ENCODE data around the gene CTNNA2.

CTNNA2 gene

DNA sequence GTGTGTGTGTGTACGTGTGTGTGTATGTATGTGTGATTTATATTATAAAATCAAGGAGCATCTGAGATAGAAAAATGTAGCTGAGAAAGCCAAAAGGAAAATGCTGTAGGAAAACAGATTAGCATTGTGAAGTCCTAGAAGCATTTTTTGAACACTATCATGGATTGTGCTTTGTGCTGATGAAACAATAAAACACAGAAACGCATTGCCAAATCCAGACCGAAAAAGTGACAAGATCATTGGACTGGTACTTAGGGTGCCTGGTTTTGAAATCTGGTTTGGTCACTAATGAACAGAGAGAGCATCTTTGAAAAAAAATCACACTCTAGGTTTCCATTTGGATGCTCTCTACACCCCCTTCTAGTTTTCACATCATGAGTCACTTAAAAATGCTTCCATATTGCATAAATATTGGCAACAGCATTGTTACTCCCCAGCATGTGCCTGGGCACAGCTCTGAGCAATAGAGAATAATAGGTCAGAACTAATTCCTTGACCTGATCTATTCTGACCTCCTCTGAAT lies 1006.3 kb downstream of the CTNNA2 start:
- no peak for DNase-seq (ENCODE audit: low read depth in 2 of 3, low spot score in 2 of 3)

DNA sequence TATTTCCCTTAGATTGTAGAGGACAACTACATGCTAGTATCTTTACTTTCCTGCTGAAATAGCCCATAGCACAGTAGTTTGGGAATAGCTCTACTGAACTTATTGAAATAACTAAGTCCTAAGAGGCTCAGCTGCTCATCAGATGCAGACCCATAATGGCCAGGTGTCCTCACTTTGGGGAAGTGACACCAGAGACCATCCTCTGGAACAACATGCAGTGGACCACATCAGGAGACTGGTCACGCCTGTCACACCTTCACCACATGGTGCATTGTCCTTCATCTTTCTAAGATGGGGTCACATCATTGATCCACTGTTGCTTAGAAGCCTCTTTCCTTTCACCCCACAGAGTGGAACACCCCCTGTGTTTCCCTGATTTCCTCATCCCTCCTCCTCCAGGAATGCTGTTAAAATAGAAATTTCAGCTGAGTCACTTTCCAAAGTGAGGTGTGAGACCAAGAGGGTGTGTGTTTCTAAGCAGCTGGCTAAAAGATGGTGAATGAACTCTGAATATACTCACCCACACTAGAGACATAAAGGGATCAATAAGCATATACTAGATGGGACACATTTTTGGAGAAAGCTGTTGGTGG lies 1006.9 kb downstream of the CTNNA2 start:
- DNase-seq (ENCODE audit: low read depth in 2 of 3, low spot score in 2 of 3), result no peak

DNA sequence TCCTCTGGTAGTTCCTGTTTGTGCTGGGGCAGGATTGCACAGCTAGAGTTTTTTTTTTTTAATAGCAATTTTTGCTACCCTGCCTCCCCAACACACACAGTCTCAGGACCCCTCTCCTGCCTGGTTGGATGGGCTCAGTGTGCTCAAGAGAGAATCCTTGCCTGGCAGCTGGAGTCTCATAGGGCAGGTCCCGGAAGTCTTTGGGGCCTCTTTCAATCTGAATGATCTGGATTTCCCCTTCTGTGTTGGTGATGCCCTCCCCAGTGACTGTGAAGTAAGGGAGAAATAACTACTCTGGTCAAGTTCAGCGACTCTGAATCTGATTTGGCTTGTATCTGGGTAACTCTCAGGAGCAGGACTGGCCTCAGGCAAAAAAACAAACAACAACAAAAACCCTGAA lies 1012.3 kb downstream of the CTNNA2 start:
- DNase-seq (ENCODE audit: low read depth in 2 of 3, low spot score in 2 of 3), result no peak

DNA sequence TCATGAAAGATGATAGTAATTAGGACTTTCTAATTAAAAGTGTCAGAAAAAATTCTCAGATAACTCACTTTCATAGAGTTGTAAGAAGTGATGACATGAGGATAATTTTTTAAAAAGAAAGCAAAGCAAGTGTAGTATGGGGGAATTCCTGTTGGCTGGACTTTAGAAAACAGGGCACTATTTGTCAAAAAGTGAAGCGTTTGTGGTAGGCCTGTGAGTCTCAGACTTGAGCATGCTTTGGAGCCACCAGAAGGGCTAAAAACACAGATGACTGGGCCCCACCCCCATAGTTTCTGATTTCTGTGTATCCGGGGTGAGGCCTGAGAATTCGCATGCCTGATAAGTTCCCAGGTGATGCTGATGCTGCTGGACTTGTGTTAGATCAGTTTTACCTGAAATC lies 1014.3 kb downstream of the CTNNA2 start:
- no peak for DNase-seq (ENCODE audit: low read depth in 2 of 3, low spot score in 2 of 3)

DNA sequence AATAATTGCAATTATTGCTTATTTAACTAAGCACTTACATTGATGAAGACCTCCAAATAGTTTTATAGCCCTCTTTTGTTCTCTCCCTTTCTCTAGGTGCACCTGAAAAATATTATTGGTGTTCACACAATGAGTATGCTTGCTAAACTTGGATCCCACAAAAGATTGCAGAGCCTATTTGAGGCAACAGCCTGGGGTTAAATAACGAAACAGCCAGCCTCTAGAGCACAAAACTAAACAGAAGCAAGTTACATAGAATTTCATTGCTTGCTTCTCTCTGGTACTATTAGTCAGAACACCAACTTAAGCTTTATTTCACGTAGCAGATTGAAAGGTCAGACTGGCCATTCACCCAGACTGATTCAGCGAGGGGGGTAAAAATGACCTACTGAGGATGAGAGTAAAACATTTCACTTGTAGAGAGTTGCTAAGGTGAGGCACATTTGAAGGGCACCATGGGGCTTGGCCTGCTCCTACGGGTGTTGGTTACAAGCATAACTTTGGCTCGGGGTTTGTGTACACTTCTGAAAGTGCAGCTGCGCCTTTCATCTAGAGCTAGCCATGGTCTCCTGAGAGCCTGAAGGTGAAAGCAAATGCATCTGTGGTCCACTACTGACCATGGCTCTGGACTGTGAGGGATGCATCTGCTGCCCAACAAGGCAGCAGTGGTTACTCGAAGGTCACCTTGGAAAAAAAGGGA lies 1016.8 kb downstream of the CTNNA2 start:
- DNase-seq (ENCODE audit: low read depth in 2 of 3, low spot score in 2 of 3), result no peak

DNA sequence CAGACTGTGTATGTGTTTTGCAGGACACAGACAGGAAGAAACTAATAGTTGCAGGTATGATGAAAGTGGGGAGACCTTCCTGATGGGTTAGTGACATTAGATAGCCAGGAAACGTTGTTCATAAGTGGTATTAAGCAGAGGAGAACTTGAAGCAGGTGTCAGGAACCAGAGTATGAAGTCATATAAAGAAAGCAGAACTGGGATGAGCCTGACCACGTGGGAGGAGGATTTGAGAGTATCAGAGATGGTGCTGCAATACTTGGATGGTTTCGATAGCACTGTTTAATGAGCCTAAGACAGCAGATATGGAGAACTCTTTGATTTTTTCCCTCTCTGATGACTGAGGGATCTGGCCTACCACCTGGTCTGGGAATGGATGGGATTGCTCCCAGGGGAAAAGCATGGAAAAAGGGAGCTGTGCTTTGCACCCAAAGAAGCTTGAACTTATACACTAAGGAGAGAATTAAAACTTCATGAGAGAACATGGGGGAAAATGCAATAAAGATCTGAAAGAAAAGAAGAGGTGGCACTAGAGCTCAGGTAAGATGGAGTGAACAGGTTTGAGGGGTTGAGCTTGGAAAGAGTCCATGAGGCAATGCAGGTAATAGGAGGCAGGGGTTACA lies 1017.7 kb downstream of the CTNNA2 start:
- no peak for DNase-seq (ENCODE audit: low read depth in 2 of 3, low spot score in 2 of 3)

DNA sequence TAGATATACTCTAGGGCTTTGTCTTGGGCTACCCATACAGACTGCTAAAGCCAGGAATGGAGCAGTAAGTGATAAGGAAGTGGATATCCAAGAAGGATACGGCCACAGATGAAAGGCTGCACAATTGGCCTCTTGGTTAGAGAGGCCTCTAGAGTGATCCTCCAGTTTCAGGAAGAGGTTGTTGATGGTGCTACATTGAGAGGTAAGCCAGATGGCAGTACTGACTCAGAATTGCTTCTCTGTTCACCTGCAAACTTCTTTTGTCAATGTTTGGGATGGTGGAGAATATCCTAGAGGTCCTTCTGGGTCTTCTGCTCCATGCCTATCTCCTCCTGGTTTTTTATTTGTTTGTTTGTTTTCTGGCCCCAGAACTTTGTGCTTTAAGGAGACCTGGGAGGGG lies 1018.5 kb downstream of the CTNNA2 start:
- no peak for DNase-seq (ENCODE audit: low read depth in 2 of 3, low spot score in 2 of 3)

DNA sequence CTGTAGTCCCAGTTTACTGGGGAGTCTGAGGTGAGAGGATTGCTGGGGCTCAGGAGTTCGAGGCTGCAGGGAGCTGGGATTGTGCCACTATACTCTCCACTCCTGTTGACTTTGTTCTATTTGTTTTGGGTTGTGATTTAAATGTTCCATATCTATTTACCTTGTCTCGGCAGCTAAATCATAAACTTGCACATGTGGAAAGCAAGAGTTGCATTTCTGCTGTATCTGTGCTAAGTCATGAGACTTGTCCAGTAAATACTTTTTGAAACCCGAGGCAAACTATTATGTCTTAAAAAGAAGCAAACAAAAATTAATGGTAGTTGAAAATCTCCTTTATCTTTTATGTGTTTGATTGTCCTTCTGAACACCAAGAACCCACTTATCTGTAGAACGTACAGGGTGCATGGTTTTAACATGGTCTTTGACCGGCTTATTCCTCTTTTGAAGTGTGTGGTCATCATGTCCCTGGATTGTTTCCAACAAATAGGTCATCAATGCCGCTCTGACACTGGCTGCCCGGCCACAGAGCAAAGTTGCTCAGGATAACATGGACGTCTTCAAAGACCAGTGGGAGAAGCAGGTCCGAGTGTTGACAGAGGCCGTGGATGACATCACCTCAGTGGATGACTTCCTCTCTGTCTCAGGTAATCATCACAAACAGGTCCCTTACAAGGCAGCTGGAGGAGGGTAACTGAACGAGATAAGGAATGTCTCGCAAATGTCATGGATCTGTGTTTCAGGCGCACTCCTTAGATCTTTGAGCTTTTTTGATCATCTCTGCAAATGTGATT lies 1032.8 kb downstream of the CTNNA2 start:
- no peak for DNase-seq (ENCODE audit: low read depth in 2 of 3, low spot score in 2 of 3)

DNA sequence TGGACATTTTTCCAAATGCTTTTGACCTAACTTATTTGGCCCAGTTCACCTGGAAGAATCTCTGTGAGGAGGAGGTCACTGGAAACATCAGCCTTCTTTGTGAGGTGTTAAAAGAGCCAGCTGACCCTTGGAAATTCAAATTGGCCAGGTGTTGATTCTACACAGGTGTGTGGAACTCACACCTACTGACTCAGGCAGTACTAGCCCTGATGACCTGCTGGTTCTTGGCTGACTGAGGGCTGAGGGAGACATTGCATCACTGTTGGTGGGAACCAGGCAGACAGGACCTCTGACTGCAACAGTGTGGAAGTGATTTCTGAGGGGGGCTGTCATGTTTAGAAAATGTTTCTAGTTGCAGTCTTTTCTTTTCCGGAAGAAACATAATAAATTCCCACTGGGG lies 1033.9 kb downstream of the CTNNA2 start:
- no peak for DNase-seq (ENCODE audit: low read depth in 2 of 3, low spot score in 2 of 3)

DNA sequence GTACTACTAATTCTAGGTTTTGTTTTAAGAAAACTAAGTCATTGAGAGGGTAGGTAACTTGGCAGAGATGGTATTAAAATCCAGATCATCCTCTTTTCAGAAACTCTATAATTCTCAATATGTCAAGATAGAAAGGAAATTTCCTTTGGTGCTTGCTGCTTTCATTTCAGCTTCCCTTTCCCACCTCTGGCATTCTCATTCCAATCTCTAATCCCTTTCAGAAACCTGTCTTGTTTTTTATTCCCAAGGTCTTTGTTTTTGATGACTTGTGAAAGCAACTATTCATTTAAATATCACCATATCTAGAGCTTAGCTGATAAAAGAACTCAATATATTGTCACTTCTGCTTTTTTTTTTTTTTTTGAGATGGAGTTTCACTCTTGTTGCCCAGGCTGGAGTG lies 1034.5 kb downstream of the CTNNA2 start:
- no peak for DNase-seq (ENCODE audit: low read depth in 2 of 3, low spot score in 2 of 3)

DNA sequence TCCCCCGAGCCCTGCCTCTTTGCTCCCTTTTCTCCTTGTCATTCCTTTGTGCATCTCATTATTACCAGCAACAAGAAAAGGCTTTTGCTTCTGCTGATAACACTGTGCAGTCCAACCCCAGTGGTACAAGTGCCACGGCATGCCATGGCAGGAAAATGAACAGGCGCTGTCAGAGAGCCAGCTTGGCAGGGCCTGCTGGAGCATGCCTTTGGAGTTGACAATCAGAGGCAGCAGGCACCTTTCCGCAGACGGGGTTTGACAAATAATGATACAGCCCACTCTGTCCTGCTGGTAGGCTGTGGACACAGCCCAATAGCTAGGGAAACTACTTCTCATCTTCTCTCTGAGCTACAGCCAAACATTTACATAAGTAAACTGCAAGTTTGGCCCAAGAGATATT lies 1035.6 kb downstream of the CTNNA2 start:
- DNase-seq (ENCODE audit: low read depth in 2 of 3, low spot score in 2 of 3), result no peak

DNA sequence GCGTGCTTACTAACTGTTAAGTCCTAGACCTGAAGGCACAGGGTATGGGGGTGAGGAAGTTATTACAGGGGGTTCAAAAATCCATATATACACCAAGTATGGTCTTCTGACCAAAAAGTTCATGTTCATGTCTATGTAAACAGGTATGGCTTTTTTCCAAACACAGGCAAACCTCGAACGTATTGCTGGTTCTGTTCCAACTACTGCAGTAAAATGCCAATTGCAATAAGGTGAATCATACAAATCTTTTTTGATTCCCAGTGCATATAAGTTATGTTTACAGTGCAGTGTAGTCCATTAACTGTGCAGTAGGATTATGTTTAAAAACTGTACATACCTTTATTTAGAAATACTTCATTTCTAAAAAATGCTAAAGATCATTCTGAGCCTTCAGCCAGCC lies 1037.0 kb downstream of the CTNNA2 start:
- DNase-seq (ENCODE audit: low read depth in 2 of 3, low spot score in 2 of 3), result no peak

DNA sequence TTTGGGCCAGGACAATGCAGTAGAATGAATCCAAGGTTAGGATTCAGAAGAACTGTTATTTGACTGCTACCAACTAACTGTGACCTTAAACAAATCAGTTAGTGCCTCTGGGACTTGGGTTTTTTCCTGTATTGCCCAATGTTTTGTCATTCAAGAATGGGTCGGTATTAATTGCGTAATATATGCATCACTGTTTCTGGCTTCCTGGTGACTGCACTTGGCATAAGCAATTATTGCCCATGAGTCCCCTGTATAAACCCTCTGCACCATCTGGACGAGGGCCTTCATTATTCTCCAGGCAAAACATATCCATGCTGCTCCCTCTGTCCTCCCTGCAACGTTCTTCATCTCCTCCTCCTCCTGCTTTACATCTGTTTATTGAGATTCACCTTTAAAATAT lies 1047.5 kb downstream of the CTNNA2 start:
- DNase-seq (ENCODE audit: low read depth in 2 of 3, low spot score in 2 of 3), result no peak

DNA sequence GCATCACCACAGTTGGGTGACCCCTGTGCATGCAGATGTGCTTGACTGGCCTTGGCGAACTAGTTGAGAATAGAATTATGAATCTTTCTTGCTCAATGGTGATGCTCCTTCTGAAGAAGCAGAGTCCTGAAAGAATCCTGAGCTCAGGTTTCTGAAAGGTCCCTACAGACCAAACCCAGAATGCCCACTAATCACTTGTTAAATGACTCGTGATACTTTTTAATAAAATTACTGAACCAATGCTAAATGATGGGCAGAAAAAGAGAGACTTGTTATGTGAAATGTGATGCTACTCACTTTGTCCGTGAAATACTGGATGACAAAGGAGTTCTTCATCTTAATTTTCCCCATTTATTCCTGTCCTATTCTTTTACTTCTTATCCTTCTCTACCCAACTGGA lies 1055.2 kb downstream of the CTNNA2 start:
- no peak for DNase-seq (ENCODE audit: low read depth in 2 of 3, low spot score in 2 of 3)

DNA sequence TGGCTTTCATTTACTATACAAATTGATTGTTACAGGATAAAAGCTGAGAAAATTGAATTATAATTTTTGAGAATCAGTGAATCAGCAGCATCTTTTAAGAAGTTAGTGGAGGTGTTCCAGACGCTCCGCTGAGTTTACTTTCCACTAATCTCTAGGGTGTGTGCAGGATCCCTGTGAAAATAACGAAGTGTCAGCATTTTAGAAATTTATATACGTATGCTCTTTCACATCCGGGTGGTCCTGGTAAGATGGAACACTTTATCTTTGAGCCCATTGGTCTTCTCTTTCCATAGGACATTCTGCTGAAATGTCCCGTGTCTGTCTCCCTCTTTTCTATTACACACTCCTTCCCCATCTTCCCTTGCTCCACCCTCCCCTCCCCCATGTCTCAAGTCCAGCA lies 1060.3 kb downstream of the CTNNA2 start:
- DNase-seq (ENCODE audit: low read depth in 2 of 3, low spot score in 2 of 3), result no peak

DNA sequence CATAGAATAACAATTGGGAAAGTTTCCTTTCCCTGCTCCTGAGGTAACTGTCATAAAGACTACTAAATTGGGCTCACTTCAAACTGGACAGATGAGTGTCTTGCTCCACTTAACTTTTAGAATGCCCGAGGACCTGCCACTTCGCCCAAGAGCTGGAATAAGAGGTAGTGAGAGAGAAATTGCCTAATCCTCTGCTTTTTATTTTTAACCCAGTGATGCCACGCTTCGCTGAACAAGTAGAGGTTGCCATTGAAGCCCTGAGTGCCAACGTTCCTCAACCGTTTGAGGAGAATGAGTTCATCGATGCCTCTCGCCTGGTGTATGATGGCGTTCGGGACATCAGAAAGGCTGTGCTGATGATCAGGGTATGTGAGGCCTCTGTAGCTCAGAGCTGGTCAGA lies 1061.1 kb downstream of the CTNNA2 start:
- DNase-seq (ENCODE audit: low read depth in 2 of 3, low spot score in 2 of 3), result no peak

DNA sequence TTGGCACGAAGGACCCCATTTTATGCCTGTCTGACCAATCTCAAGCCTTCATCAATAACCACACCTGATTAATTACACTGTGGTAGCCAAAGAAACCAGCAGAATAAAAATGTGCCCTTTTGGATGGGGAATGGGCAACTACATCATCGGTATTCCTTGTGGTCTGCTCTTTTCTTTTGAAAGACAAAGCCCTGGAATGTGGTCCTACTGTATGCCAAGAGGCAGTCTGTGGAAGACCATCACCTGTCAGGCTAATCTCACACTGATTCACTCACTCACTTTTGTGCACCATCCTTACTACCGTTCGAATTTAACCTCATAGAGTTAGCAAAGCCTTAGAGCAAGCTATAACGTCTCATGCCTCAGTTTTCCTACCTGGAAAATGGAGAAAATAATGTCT lies 1066.9 kb downstream of the CTNNA2 start:
- DNase-seq (ENCODE audit: low read depth in 2 of 3, low spot score in 2 of 3), result no peak

DNA sequence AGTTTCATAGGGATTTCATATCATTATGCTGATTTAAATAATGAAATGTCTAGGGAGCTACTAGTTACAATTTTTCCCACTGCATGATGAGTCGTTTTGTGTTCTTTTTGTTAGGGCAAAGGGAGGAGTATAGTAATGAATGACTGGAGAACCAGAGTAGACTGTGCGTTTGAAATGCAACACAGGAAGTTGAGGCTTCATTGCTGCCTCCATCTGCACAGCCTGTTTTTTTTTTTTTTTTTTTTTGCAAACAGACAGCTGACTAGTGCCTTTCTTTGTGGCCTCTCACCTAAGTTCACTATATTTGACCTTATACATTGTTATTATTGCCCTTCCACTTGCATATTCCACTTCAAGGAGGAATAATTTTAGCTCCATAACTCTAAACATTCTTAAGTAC lies 1078.4 kb downstream of the CTNNA2 start:
- no peak for DNase-seq (ENCODE audit: low read depth in 2 of 3, low spot score in 2 of 3)

DNA sequence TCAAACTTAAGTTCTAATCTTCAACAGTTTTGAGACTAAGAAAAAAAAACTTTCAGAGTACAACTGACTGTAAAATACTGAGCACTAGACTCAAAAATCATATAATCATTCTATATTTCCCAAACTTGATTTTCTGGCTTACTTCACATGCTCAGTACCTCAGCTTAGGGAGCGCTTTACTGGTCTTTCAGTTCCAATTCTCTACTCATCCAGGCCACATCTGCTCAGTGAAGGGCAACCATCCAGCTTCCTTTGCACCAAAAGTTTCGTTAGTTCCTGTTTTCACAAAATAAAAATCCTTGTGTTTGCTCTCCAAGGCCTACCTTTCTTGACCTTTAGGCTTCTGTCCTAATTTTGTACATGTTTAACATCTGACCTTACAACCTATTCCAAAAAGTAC lies 1079.3 kb downstream of the CTNNA2 start:
- DNase-seq (ENCODE audit: low read depth in 2 of 3, low spot score in 2 of 3), result no peak

DNA sequence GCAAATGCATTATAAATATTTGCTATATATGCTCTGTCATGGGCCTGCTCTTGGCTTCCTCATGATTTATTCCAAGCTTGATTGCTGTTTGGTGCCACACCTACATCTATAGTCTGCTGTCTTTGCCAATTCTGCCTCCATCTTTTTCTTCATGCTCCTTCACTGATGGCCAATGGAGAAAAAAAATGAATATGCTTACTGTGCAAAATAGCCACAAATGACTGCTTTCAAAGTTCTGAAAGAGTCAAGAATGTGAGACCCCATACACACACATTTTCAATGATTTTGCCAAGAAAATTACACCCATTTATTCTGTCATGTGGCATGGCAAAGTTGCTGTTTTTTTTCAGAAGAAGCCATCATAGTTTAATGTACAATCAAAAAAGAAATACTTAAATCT lies 1097.3 kb downstream of the CTNNA2 start:
- DNase-seq (ENCODE audit: low read depth in 2 of 3, low spot score in 2 of 3), result no peak

DNA sequence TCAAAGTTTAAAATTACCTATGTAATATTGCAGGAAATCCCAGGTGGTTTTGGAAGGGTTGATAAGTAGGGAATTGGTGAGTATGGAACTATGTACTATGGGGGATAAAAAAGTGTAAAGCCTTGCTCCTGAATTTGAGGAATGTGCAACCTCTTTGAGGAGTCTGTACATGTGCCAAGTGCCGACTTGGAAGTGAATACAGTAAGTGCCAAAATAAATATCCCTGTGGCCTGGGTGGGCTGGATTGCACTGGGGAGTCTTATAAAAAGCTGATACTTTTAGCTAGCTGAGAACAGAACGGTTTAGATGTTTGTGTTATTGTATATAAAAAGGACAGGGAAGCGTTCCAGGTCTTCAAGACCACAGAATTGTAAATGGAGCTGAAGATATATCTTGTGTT lies 1108.8 kb downstream of the CTNNA2 start:
- no peak for DNase-seq (ENCODE audit: low read depth in 2 of 3, low spot score in 2 of 3)

DNA sequence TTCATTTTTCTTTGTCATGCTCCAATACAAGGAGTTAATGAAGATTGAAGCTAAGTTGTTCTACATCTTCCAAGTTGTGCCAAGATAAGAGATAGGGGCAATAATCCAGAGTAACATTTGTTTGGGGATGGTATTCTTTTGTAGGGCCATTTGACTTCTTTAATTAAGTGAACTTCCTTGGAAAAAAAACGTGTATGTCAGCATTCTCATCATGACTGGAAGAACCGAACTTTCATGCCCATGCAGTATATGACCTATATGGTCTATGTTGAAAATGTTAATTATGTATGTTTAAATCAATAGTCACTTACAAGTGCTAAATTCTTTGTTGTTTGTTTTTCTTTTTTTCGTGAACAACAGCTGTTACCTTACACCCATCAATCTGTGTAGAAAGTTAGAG lies 1111.2 kb downstream of the CTNNA2 start:
- DNase-seq (ENCODE audit: low read depth in 2 of 3, low spot score in 2 of 3), result no peak

Measured in activated CD8-positive, alpha-beta memory T cell treated with anti-CD3 and anti-CD28 coated beads for 48 hours (primary cell).